Activated T-cell treated with anti-CD3 and anti-CD28 coated beads for 48 hours (primary cell): Measurements from ENCODE around the gene HDAC11.

ENCODE experiments used
- DNase-seq: peaks from one replicate; pipeline ENCODE4 v3.0.0-alpha.2; 2020; ENCODE audit warnings: low read depth

HDAC11 gene

DNA sequence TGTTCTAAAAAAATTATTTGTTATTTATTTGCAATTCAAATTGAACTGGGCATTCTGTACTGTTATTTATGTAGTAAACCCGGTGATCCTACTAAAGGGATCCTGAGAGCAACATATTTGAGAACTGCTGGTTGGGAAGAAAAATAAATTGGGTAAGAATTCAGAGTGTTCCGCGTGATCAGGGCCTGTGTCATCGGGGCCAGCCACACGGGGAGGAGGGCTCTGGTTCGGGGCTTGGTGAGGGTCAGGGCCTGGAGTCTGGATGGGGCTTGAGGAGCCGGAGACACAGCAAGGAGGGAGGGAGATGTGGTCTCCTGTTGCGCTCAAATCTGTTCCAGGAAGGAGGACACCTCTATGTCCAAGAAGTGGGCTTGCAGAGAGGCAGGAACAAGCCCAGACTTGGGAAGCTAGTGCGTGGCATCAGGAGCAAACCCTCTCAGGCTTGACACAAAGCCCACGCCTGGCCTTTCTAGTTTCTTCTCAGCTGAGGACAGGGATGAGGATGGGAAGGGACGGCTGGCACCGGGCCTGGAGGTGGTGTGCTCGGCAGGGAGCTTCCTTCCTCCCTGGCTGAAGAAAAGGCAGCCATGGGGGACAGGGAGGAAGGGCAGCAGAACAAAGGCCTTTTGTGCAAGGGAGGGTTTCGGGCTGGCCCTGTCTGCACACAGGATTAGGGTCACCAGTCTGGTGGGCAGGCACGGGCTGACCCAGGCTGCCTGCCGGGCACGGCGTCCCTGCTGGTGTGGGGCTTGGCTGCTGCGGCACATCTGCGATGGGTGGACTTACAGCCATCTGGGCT is 45.9 kb downstream of the HDAC11 start:
- no peak for DNase-seq

DNA sequence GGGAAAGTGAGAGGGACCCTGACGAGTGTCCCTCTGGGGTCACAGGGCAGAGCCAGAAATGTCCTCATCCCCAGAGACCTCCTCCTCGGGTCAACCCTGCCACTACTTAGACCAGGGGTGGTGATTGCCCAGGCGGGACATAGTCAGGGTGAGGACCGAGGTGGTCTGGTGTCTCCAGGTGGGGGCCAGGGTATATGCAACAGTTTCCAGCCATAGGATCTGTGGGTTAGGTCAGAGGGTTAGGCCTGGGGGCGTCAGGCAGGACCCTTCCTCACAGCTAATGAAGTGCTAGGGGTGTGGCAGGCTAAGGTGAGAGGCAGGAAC is 46.5 kb downstream of the HDAC11 start:
- DNase-seq: no peak

- DNase-seq: no peak
Observed at GRCh38 chr3:13528217-13528867, 48.2 kb downstream of the HDAC11 start.

DNA sequence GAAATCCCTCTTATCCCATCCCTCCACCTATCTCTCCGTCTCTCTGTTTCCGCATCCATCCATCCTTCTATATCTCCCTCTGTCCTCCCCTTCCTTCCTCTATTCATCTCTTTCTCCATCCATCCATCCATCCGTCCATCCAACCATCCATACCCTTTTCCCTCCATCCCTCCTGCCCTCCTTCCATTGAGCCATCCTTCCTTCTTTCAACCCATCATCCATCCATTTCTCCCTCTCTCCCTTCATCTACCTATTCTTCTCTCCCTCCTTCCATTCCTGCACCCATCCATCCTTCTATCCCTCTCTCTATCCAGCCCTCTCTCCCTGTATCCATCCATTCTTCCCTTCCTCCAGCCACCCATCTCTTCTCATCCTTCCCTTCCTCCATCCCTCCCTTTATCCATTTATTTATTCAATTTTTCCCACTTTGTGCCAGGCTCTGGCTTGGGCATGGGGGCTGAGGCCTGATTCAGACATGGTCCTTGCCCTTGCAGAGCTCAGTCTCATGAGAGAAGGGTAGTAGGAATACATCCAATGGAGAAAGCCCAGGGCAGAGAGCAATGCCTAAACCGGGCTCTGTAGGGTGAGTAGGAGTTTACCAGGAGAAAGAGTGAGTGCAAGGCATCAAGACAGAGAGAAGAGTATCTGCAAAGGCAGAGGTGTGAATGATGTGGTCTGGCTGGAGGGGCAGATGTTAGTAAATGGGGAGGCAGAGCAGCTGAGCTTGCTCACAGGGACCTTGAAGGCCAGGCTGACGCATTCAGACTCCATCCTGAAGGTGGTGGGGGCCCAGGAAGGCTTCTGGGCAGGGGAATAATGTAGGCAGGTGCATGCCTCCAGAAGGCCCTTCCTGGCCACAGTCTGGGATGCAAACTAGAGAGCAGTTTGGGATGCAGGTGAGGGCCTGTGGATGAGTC is 49.3 kb downstream of the HDAC11 start:
- DNase-seq: no peak

DNA sequence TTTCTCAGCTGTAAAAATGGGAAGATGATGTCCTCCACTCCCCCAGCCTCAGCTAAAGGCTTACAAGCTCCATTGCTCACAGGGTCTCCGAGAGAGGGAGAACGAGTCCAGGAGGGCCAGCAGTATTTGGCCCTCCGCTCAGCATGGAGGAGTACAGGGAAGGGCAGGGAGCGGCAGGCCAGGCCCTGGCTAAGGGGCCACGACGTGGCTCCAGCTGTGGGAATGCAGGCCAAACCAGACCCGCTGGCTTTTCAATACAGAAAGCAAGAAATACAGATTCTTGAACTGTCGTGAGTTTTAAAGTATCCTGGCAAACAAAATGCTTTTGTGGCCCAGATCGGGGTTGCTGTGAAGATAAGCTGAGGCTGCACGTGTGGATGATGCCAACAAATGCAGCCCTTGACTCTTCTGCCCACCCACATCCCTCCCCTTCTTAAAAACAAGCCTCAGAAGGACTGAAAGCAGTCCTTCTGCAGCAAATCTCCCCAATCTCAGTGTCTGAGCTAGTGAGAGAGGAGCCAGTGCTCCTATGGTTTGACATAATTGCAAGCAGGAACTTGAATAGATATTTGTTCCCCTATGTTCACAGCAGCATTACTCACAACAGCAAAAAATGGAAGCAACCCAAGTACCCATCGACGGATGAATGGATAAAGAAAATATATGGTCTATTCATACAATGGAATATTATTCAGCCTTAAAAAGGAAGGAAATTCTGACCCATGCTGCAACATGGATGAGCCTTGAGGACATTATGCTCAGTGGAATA is 50.3 kb downstream of the HDAC11 start:
- DNase-seq: no peak

GRCh38 chr3:13532085-13532484 is 52.0 kb downstream of the HDAC11 start:
- DNase-seq: no peak

DNA sequence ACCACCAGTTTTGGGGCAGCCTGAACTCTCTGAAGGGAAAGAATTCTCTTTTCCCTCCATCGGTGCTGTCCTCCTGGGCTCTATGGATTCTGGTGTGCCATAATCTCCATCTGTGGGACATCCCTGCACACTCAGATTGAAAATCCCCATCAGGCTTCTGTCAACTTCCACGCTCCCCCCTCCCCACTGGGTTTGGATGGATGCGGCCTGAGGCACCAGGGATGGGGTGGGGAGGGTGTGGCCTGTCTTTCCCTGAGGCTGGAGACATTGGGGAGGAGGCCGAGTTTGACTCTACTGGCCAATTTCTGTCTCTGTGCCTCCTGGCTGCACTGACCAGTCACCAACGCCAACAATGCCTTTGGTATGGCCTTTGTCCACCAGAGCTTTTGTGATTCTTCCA is 52.5 kb downstream of the HDAC11 start:
- DNase-seq: no peak

DNA sequence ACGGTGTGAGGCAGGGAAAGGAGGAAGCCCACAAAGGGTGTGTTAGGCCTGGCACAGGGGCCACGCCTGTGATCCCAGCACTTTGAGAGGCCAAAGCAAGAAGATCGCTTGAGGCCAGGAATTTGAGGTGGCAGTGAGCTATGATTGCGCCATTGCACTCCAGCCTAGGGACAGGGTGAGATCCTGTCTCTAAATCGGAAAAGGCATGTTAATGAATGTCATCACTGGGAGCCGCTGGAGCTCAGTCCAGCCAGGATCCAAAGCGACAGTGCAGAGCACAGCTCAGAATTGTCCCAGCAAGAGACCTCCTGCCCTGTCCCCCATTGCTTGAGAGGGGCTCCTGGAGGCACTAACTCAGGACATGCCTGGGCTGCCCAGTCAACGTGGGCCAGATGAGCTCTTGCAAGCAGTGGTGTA is 53.8 kb downstream of the HDAC11 start:
- DNase-seq: no peak

DNA sequence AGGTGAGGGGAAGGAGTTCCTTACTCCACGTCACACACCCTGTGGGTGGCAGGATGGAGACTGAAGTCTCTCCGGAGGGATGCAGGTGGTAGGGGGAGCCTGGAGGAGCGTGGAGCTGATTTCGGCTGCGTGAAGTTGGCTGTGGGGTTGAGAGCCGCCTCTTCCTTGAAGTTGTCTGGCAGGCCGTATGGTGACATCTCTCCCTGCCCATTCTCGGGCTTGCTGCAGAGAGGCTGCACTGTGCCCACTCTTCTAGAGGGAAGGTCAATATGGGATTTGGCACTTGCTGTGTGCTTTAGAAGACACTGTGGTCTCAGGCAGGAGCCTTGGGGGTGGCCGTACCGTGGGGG is 55.4 kb downstream of the HDAC11 start:
- DNase-seq: no peak

GRCh38 chr3:13535905-13536304 is 55.8 kb downstream of the HDAC11 start:
- DNase-seq: no peak

- DNase-seq: no peak
Observed at GRCh38 chr3:13536432-13536831, 56.3 kb downstream of the HDAC11 start.

GRCh38 chr3:13536832-13537231 is 56.7 kb downstream of the HDAC11 start:
- no peak for DNase-seq

DNA sequence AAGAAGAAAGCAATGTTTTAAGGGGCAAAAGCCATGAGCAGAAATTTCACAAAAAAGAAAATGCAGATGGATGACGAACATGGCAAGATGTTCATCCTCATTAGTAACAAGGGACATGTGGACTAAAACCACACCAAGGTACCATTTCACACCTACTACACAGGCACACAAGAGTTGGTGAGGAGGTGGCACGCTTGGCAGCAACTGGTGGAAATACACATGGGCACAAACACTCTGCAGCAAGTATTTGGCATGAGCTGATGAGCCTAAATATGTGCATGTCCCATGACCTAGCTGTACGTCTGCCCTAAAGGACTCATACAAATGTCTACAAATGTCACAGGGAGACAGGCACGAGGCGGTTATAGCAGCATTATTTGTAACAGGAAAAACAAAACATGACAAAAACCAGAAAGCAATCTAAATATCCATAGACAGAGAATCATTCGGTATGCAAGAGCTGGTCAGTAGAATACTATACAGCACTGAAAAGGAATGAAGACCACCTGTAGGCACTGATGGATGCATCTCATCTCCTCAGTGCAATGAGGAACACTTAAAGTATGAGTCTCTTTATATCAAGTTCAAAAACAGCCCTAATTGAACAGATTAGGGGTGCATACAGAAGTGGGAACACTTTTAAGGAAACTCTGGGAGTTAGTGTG is 57.3 kb downstream of the HDAC11 start:
- no peak for DNase-seq

GRCh38 chr3:13537909-13538296 is 57.8 kb downstream of the HDAC11 start:
- no peak for DNase-seq

GRCh38 chr3:13538520-13539291 is 58.6 kb downstream of the HDAC11 start:
- DNase-seq: no peak

DNA sequence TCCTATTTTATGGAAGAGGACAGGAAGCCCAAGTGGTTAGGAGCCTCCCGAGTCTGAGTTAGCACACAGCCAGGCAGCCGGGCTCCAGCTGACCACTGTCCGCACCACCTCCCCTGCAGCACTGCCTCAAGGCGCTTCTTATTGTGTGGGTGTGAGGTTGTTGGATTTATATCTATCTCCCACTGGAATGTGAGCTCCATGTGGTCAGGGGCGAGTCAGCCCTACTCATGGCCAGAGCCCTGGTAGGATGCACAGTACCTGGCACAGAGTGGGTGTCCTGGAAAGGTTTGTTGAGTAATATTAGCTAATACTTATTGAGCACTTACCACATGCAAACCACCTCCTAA is 59.2 kb downstream of the HDAC11 start:
- DNase-seq: no peak

DNA sequence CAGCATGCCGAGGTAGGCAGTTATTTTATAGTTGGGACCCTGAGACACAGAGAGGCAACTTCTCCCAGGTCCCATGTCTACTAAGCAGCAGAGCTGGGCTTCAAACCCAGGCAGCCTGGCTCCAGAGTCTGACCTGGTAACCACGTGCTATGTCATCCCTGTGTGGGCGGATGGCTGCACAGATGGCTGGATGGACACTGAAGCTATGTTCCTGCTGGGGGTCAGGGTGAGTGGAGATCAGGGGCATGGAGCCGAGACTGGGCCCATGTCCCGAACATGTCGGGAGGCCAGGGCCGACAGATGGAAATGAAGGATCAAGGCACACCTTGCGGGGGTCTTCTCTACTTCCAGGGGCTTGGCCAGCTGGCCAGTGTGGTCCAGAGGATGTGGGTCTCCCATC is 59.6 kb downstream of the HDAC11 start:
- DNase-seq: no peak

- no peak for DNase-seq
Observed at GRCh38 chr3:13540297-13540995, 60.3 kb downstream of the HDAC11 start.

- DNase-seq: no peak
Observed at GRCh38 chr3:13541691-13542090, 61.6 kb downstream of the HDAC11 start.

DNA sequence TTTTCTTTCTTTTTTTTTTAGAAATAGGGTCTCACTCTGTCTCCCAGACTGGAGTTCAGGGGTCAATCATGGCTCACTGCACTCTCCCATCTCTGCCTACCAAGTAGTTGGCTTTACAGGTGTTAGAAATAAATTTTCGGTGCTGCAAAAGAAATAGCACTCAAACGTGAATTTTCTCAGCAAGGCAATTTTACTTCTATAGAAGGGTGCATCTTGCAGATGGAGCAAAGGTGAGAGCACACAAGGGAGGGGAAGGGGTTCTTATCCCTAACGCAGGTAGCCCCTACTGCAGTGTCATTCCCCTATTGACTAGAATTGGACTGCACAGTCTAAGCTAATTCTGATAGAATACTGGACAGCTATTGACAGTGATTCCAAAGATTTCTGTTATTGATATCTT is 62.0 kb downstream of the HDAC11 start:
- DNase-seq: no peak
